Heart right ventricle (tissue), 16 donors: Measurements from ENCODE around the gene CCDC51. TPM values are rescaled to one million over a fixed set of nuclear protein-coding genes. Genes with fewer than 3 reads are reported as not detected.

Experiments
- ATAC-seq, 8 donors: fragments of 200-7000 bp; cut with Tn5 transposase; one replicate each; pipeline ENCODE4 v1.9.1; 2020; ENCODE audit warnings: mild to moderate bottlenecking in 8 of 8, moderate library complexity in 8 of 8, moderate number of reproducible peaks in 1 of 8
- DNase-seq, 2 donors: peaks; one replicate each; pipeline ENCODE4 v3.0.0-alpha.2; 2020
- H3K27ac ChIP-seq, 10 donors: fragments of 200-600 bp; sonication (generic) in 2 of 10; one replicate each; pipeline versions ENCODE4 v1.5.0 to v1.8.0; 2020 to 2022; ENCODE audit warnings: mild to moderate bottlenecking in 3 of 10
- H3K27me3 ChIP-seq, 7 donors: fragments of 200-600 bp; one replicate each; pipeline ENCODE4 v1.8.0; 2021 to 2022; ENCODE audit warnings: mild to moderate bottlenecking in 2 of 7
- H3K36me3 ChIP-seq, 9 donors: fragments of 200-600 bp; sonication (generic) in 1 of 9; one replicate each; pipeline versions ENCODE4 v1.5.0 to v1.8.0; 2020 to 2022; ENCODE audit warnings: mild to moderate bottlenecking in 2 of 9
- H3K4me1 ChIP-seq, 9 donors: fragments of 200-600 bp; sonication (generic) in 1 of 9; one replicate each; pipeline versions ENCODE4 v1.5.0 to v1.8.0; 2020 to 2022; ENCODE audit warnings: mild to moderate bottlenecking in 4 of 9
- H3K4me3 ChIP-seq, 10 donors: fragments of 200-600 bp; sonication (generic) in 2 of 10; one replicate each; pipeline versions ENCODE4 v1.5.0 to v1.8.0; 2020 to 2022; ENCODE audit warnings: mild to moderate bottlenecking in 7 of 10, moderate library complexity in 2 of 10
- H3K9me3 ChIP-seq, 11 donors: fragments of 200-600 bp in 10 of 11; sonication (generic) in 2 of 11; one replicate each; pipeline versions ENCODE4 v1.5.0 to v1.8.0; 2013 to 2022; ENCODE audit warnings: mild to moderate bottlenecking in 2 of 11, control low read depth in 1 of 11, moderate library complexity in 1 of 11
- CTCF ChIP-seq, 9 donors: fragments of 200-600 bp; sonication (generic) in 2 of 9; IDR thresholded peaks; one replicate each; pipeline versions ENCODE4 v1.5.0 to v1.8.0; 2021 to 2022; ENCODE audit warnings: antibody characterized with exemption in 9 of 9, mild to moderate bottlenecking in 5 of 9, moderate library complexity in 1 of 9
- WGBS, 2 donors: extraction: QIAGEN DNeasy Blood & Tissue Kit; methylation state at CpG; one replicate each; pipeline ENCODE4 v1.1.7; 2013; ENCODE audit warnings: inconsistent platforms in 1 of 2; 5-methylcytosine and 5-hydroxymethylcytosine counted together
- intact Hi-C, 10 donors: fragments of 100-400 bp; cut with DNase I; formaldehyde crosslinking; loops; one replicate each; pipeline versions ENCODE4 v1.11.1 to v1.14.2; 2022
- polyA plus RNA-seq, 2 donors: library from polyadenylated mRNA; stranded (reverse); fragments of 200-250 nt; gene quantifications; one replicate each; pipeline ENCODE4 v1.2.3, GENCODE V29; 2013
- total RNA-seq, 10 donors: library from RNA; stranded (reverse); fragmentation: NEBNext Ultra II Directional in 3 of 10; extraction: Animal tissue kit (Norgen Biotek cat#: 25700) in 3 of 10; gene quantifications; one replicate each; pipeline versions ENCODE4 v1.2.1 to v1.2.4, GENCODE V29; 2021 to 2023
- donor health status: Arrhythmogenic right ventricular cardiomyopathy.
- donor health status: ischemic (EF 13 %, LVEDD 7.1; RV severe dilation, severe dysfunction).
- donor health status: healthy with polysubstance abuse.
- donor health status: DM: no; HTN: yes; CAD: no.
- donor health status: DM: no; HTN: no; CAD: no.
- donor health status: ischemic (EF 25% LVEDD 6.9; RV normal size, moderate dysfunction).
- donor health status: ischemic (EF 25% LVEDD 5.7; RV mildly dilated, moderate dysfunction).
- donor health status: healthy.
- donor health status: DM: yes; HTN: yes; CAD: no.
- donor health status: Ischemic cardiomyopathy.
- donor health status: ischemic (EF 35%, LVEDD 5.7; RV mildly dilated, moderate dysfunction).
- donor health status: nonischemic (EF 11% LVEDD 7.7; RV severe dilation, severe dysfunction).
- donor health status: DM: yes; HTN: yes; CAD: no.
- donor health status: PGD.
- donor health status: ischemic (EF 29% LVEDD 5.4; RV normal size, mild dysfunction).
- donor health status: nonischemic (EF 23%, LVEDD 6.1; RV moderate dilation, normal function).

The CCDC51 gene
- total and polyA plus RNA-seq, 12 donors = 4.7 to 14.3 (median 11.5) TPM

DNA sequence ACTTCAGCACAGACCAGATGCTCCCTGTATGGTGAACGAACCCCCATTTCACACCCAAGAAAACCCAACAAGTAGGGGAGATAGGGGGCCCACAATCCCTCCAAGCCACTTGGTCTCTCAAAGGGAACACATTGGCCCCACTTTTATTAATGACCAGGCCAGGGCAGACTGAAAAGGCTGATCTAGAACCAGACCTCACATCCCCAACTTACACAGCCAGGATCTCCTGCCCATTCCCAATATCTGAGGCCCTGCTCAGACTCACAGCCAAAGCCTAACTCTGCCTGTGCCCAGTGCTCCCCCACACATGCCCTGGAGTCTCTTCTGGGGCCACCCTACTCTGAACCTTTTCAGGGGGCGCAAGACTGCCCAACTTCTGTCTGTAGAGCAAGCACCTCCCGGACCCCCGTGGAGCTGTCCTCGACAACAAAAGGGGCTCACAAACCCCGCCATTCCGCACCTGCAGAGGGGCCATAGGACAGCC, 11.8 kb downstream of the CCDC51 start:
- no peak for TF ChIP-seq CTCF (IDR thresholded peaks at IDR 0.05)
- intact Hi-C loops = loop anchor here in 1 of 10 donors (2.0 kb wide), 1 partner anchor 25 kb away; no protein-coding TSS in a partner anchor
- H3K4me1 ChIP-seq = peaks cover 29 to 67% (median 49%) of the 10 kb centered on the region in 9 donors
- no peaks in the 10 kb centered on the region for H3K9me3 ChIP-seq
- H3K4me3 ChIP-seq = peak overlapping the region; percentile 36 to 96 (median 82)
- WGBS, 2 donors = 55 to 65% methylated on average over 7 of the region's 7 CpGs
- no peak for DNase-seq
- H3K36me3 ChIP-seq = peaks cover 0 to 16% (median 8%) of the 10 kb centered on the region in 9 donors
- peaks cover 0 to 10% (median 0%) of the 10 kb centered on the region in 7 donors for H3K27me3 ChIP-seq
- ATAC-seq = no peak
- peak overlapping the region; percentile 82 to 93 (median 90) for H3K27ac ChIP-seq

- WGBS, 2 donors = 57 to 76% methylated on average over 9 of the region's 9 CpGs
- H3K4me1 ChIP-seq = peaks cover 29 to 67% (median 49%) of the 10 kb centered on the region in 9 donors
Measured at GRCh38 chr3:48427630-48427962, 12.3 kb downstream of the CCDC51 start.

DNA sequence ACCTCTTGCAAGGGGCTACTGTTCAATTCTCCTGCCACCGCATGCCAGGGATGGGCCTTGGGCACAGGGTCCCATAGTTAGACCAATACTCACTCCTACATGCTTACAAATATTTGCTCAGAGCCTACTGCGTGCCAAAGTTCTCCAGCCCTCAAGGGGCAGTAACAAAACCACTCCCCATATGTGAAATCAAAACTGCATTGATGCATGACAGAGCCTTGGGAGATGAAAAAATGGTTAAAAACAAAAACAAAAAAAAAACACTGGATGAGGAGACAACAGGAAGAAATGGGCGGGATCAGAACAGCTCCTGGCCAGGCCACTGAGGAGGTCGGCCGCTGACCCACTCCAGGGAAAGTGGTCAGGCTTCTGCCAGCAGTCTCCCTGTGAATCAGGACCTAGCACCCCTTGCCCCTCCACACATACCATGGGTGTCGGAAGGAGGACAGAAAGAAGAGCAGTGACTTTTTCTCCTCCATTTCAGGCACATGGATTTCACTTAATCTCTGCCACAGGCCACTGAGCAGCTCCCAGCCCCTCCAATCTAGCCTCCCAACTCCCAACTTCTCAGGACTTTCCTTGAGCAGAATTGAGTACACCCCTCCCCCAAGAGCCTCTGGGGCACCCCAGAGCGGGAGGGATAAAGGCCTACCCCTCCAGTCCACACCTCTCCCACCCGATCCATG, 12.8 kb downstream of the CCDC51 start:
- no peak for ATAC-seq
- TF ChIP-seq CTCF (IDR thresholded peaks at IDR 0.05) = no peak
- H3K36me3 ChIP-seq = peaks cover 0 to 5% (median 0%) of the 10 kb centered on the region in 9 donors
- H3K27ac ChIP-seq = peak overlapping the region; percentile 75 to 93 (median 90)
- peaks cover 29 to 67% (median 49%) of the 10 kb centered on the region in 9 donors for H3K4me1 ChIP-seq
- no peak for DNase-seq
- no peaks in the 10 kb centered on the region for H3K9me3 ChIP-seq
- peaks cover 0 to 10% (median 0%) of the 10 kb centered on the region in 7 donors for H3K27me3 ChIP-seq
- intact Hi-C loops = no loop called here
- 40 to 44% methylated on average over 8 of the region's 8 CpGs for WGBS, 2 donors
- H3K4me3 ChIP-seq = peak overlapping the region in 7 of 10 donors; percentile 3 to 96 (median 78)

More at GRCh38 chr3:48427630-48427962, 12.3 kb downstream of the CCDC51 start:
- DNase-seq (peak in 1 of 2 donors; percentile 18), ATAC-seq (peak in 3 of 8 donors; percentile 28 to 43 (median 29))
- TF ChIP-seq CTCF (IDR thresholded peaks at IDR 0.05) = no peak
- intact Hi-C loops = no loop called here
- H3K27ac ChIP-seq = peak overlapping the region; percentile 75 to 93 (median 90)
- H3K9me3 ChIP-seq = no peaks in the 10 kb centered on the region
- H3K27me3 ChIP-seq = peaks cover 0 to 10% (median 0%) of the 10 kb centered on the region in 7 donors
- H3K4me3 ChIP-seq = peak overlapping the region in 7 of 10 donors; percentile 3 to 96 (median 78)
- H3K36me3 ChIP-seq = peaks cover 0 to 10% (median 3%) of the 10 kb centered on the region in 9 donors

GRCh38 chr3:48426401-48426909, 13.5 kb downstream of the CCDC51 start:
- peak; percentile 53 to 56 for DNase-seq

More at GRCh38 chr3:48426401-48426909, 13.5 kb downstream of the CCDC51 start:
- Histone ChIP-seq H3K4me1 (peaks cover 29 to 67% (median 53%) of the 10 kb centered on the region in 9 donors), H3K9me3 (no peaks in the 10 kb centered on the region), H3K27me3 (peaks cover 0 to 10% (median 0%) of the 10 kb centered on the region in 7 donors), H3K4me3 (peak overlapping the region in 4 of 10 donors; percentile 5 to 15 (median 12)), H3K27ac (peak overlapping the region; percentile 75 to 93 (median 90)), H3K36me3 (no peaks in the 10 kb centered on the region)
- no peak for TF ChIP-seq CTCF (IDR thresholded peaks at IDR 0.05)
- ATAC-seq = peak; percentile 31 to 85 (median 66)
- WGBS, 2 donors = 38 to 47% methylated on average over 11 of the region's 11 CpGs
- intact Hi-C loops = no loop called here
